Measurements from ENCODE around the gene KIZ.

DNA sequence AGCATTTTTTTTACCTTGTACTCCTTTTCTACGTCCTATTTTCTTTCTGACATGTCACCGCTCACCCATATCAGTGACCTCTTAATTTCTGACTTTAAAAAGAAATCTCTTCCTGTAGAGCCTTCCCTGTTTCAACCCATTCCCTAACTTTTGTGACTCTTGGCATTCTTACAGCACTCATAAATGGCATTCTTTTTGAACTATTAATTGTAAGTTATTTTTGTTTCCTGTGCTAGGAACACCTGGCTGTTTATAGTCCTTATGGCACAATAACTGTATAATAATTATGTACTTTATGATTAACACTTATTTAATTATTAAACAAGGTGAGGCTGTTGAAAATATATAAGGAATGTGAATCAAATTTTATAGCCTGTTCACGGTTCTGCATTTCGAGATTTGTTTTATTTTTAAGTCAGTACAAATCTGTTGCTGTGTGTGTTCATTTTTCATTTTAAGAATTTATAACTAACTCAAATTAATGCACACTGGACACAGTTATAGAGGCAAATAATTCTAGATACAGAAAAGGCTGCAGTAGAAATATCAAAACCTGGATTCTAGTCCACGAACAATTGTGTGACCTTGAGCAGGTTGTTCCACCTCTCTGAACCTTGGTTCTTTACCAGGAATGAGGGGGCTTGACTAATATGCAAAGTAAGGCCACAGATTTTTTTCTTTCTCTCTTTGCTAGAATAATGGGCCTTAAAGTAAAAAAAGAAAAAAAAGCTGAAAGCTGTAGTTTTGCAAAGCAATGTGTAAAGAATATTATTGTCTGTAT is 1.5 kb downstream of the KIZ start:
- TF ChIP-seq, protein P1, sequence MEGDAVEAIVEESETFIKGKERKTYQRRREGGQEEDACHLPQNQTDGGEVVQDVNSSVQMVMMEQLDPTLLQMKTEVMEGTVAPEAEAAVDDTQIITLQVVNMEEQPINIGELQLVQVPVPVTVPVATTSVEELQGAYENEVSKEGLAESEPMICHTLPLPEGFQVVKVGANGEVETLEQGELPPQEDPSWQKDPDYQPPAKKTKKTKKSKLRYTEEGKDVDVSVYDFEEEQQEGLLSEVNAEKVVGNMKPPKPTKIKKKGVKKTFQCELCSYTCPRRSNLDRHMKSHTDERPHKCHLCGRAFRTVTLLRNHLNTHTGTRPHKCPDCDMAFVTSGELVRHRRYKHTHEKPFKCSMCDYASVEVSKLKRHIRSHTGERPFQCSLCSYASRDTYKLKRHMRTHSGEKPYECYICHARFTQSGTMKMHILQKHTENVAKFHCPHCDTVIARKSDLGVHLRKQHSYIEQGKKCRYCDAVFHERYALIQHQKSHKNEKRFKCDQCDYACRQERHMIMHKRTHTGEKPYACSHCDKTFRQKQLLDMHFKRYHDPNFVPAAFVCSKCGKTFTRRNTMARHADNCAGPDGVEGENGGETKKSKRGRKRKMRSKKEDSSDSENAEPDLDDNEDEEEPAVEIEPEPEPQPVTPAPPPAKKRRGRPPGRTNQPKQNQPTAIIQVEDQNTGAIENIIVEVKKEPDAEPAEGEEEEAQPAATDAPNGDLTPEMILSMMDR (conservative IDR thresholded peaks at IDR 0.05; ENCODE audit: low read depth, low read length), result no peak
- TF ChIP-seq, protein P2, sequence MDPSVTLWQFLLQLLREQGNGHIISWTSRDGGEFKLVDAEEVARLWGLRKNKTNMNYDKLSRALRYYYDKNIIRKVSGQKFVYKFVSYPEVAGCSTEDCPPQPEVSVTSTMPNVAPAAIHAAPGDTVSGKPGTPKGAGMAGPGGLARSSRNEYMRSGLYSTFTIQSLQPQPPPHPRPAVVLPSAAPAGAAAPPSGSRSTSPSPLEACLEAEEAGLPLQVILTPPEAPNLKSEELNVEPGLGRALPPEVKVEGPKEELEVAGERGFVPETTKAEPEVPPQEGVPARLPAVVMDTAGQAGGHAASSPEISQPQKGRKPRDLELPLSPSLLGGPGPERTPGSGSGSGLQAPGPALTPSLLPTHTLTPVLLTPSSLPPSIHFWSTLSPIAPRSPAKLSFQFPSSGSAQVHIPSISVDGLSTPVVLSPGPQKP (IDR thresholded peaks at IDR 0.05; ENCODE audit: borderline replicate concordance, low read depth, low read length), result no peak
- TF ChIP-seq CEBPB (IDR thresholded peaks at IDR 0.05; ENCODE audit: low read depth, low read length) (no peak), POLR2A (IDR thresholded peaks at IDR 0.05; ENCODE audit: low read depth, low read length) (no peak)

All from IMR-90 (cell line).